Astrocyte of the cerebellum (primary cell): ENCODE measurements around the gene CTBP1.

ENCODE experiments used
- DNase-seq: peaks from one replicate; pipeline ENCODE4 v3.0.0-alpha.2; 2011; ENCODE audit warnings: low read depth
- H3K4me3 ChIP-seq: 2 replicates; pipeline ENCODE4 v1.5.1; 2011; ENCODE audit warnings: mild to moderate bottlenecking, low read depth, low read length, moderate library complexity
- CTCF ChIP-seq: IDR thresholded peaks from 2 replicates; pipeline ENCODE4 v1.5.1; 2012; ENCODE audit warnings: low read length, low read depth, moderate library complexity, mild to moderate bottlenecking; ENCODE audit errors: missing control alignments
- in situ Hi-C: cut with HindIII; loops from 2 replicates; pipeline ENCODE4 v1.10.0; 2017; ENCODE audit warnings: low sequenced_read_pairs

CTBP1 gene

GRCh38 chr4:1271686-1272085 is 22.8 kb upstream of the CTBP1 start:
- TF ChIP-seq CTCF = no peak
- H3K4me3 ChIP-seq = no peak overlapping the region

GRCh38 chr4:1269209-1269608 is 20.3 kb upstream of the CTBP1 start:
- DNase-seq = no peak
- H3K4me3 ChIP-seq = no peak overlapping the region
- no peak for TF ChIP-seq CTCF
- in situ Hi-C loops = no loop called here

More at GRCh38 chr4:1271686-1272085, 22.8 kb upstream of the CTBP1 start:
- in situ Hi-C loops = no loop called here
- DNase-seq = no peak

GRCh38 chr4:1266881-1267763 is 18.2 kb upstream of the CTBP1 start:
- no peak for TF ChIP-seq CTCF
- no peak overlapping the region for H3K4me3 ChIP-seq
- no peak for DNase-seq
- in situ Hi-C loops = no loop called here

GRCh38 chr4:1265351-1265750 is 16.4 kb upstream of the CTBP1 start:
- in situ Hi-C loops = no loop called here
- no peak for TF ChIP-seq CTCF
- DNase-seq = no peak
- H3K4me3 ChIP-seq = no peak overlapping the region

- TF ChIP-seq CTCF = no peak
- DNase-seq = no peak
- H3K4me3 ChIP-seq = no peak overlapping the region
- in situ Hi-C loops = no loop called here
Observed at GRCh38 chr4:1264942-1265341, 16.0 kb upstream of the CTBP1 start.

GRCh38 chr4:1261107-1261928 is 12.4 kb upstream of the CTBP1 start:
- H3K4me3 ChIP-seq = no peak overlapping the region
- in situ Hi-C loops = no loop called here
- DNase-seq = no peak

More at GRCh38 chr4:1261107-1261928, 12.4 kb upstream of the CTBP1 start:
- TF ChIP-seq CTCF = no peak
